Left lung (tissue), 10 donors: Measurements from ENCODE around the gene LRRC71. TPM values are rescaled to one million over a fixed set of nuclear protein-coding genes. Genes with fewer than 3 reads are reported as not detected.

Experiments
- ATAC-seq: fragments of 200-7000 bp; cut with Tn5 transposase; one replicate; pipeline ENCODE4 v1.9.1; 2020; ENCODE audit warnings: moderate library complexity
- DNase-seq, 4 donors: peaks; one replicate each; pipeline ENCODE4 v3.0.0-alpha.2; 2013 to 2020
- H3K27ac ChIP-seq, 2 donors: fragments of 200-600 bp; sonication (generic) in 1 of 2; one replicate each; pipeline versions ENCODE4 v1.5.0 to v1.8.0; 2020 to 2021
- H3K27me3 ChIP-seq, 2 donors: fragments of 200-600 bp; sonication (generic) in 1 of 2; one replicate each; pipeline versions ENCODE4 v1.5.0 to v1.8.0; 2020 to 2021
- H3K36me3 ChIP-seq, 2 donors: fragments of 200-600 bp; sonication (generic) in 1 of 2; one replicate each; pipeline versions ENCODE4 v1.5.0 to v1.8.0; 2020 to 2021
- H3K4me1 ChIP-seq, 2 donors: fragments of 200-600 bp; one replicate each; pipeline ENCODE4 v1.8.0; 2021
- H3K4me3 ChIP-seq, 2 donors: fragments of 200-600 bp; sonication (generic) in 1 of 2; one replicate each; pipeline versions ENCODE4 v1.5.0 to v1.8.0; 2020 to 2021; ENCODE audit warnings: mild to moderate bottlenecking in 1 of 2
- H3K9me3 ChIP-seq, 2 donors: fragments of 200-600 bp; sonication (generic) in 1 of 2; one replicate each; pipeline versions ENCODE4 v1.5.0 to v1.8.0; 2020 to 2021
- intact Hi-C, 2 donors: fragments of 100-400 bp; cut with DNase I; formaldehyde crosslinking; loops; one replicate each; pipeline versions ENCODE4 v1.11.2 to v1.14.2; 2022
- microRNA-seq, 2 donors: library from miRNA; unstranded; fragments of <30 nt; microRNA quantifications; one replicate each; pipeline ENCODE4, GENCODE V29; 2019
- polyA plus RNA-seq, 6 donors: library from polyadenylated mRNA; unstranded; fragments of 120-200 nt; gene quantifications; one replicate each; pipeline ENCODE4 v1.2.1, GENCODE V29; 2013; ENCODE audit not compliant: insufficient read length in 6 of 6
- total RNA-seq, 2 donors: library from RNA; stranded (reverse); fragmentation: NEBNext Ultra II Directional; extraction: Animal tissue kit (Norgen Biotek cat#: 25700); gene quantifications; one replicate each; pipeline ENCODE4 v1.2.1, GENCODE V29; 2021
- TF ChIP-seq, protein P1 (sequence below), 2 donors: fragments of 200-600 bp; sonication (generic) in 1 of 2; IDR thresholded peaks; one replicate each; pipeline versions ENCODE4 v1.5.0 to v1.8.0; 2021; ENCODE audit warnings: antibody characterized with exemption in 2 of 2
- donor health status: DM: no; HTN: yes; CAD: no.
- donor health status: DM: no; HTN: no; CAD: no.

Gene LRRC71
- total and polyA plus RNA-seq, 8 donors, result 0.38 to 5.5 (median 3.1) TPM

DNA sequence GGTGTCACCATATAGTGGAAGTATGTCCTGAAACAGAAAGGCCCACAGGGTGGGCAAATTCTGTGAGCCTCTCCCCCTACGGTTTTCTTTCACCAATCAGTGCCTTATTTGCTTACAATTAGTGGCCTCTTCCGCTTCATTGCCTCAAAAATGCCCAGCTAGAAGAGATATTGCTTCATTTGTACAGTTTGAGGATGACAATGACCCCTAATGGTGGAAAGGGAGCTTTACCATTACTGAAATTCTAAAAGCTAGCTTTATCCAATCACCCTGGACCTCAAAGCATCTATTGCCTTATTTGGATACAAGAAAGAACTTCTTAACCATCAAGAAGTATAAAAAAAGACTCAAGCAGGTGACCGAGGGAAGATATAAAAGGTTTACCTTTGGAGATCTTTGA lies 49.6 kb downstream of the LRRC71 start:
- TF ChIP-seq, protein P1, sequence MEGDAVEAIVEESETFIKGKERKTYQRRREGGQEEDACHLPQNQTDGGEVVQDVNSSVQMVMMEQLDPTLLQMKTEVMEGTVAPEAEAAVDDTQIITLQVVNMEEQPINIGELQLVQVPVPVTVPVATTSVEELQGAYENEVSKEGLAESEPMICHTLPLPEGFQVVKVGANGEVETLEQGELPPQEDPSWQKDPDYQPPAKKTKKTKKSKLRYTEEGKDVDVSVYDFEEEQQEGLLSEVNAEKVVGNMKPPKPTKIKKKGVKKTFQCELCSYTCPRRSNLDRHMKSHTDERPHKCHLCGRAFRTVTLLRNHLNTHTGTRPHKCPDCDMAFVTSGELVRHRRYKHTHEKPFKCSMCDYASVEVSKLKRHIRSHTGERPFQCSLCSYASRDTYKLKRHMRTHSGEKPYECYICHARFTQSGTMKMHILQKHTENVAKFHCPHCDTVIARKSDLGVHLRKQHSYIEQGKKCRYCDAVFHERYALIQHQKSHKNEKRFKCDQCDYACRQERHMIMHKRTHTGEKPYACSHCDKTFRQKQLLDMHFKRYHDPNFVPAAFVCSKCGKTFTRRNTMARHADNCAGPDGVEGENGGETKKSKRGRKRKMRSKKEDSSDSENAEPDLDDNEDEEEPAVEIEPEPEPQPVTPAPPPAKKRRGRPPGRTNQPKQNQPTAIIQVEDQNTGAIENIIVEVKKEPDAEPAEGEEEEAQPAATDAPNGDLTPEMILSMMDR (IDR thresholded peaks at IDR 0.05), result no peak
- no peaks in the 10 kb centered on the region for H3K4me1 ChIP-seq
- H3K36me3 ChIP-seq, result peaks cover 0 to 62% of the 10 kb centered on the region in 2 donors
- no peak overlapping the region for H3K27ac ChIP-seq
- DNase-seq (no peak), ATAC-seq (no peak)
- H3K4me3 ChIP-seq, result no peak overlapping the region
- intact Hi-C loops, result no loop called here
- H3K27me3 ChIP-seq, result no peaks in the 10 kb centered on the region
- no peaks in the 10 kb centered on the region for H3K9me3 ChIP-seq

DNA sequence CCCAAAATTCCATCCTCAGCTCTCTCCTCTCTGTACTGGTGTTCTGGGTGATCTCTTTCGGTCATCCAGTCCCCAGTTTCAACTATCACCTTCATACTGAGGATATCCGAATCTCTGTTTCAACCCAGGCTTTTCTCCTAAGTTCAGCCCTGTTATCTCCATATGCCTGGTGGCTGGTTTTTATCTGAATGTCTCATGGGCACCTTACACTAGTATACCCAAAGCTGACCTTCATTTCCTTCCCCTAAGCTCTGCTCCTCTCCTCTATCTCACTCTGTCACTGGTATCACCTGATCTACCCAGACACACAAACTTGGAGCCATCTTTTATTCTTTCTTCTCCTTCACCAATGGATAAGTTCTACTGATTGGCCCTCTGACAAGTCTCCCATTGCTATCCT lies 53.0 kb downstream of the LRRC71 start:
- H3K9me3 ChIP-seq, result no peaks in the 10 kb centered on the region
- no peak overlapping the region for H3K4me3 ChIP-seq
- peaks cover 3 to 83% of the 10 kb centered on the region in 2 donors for H3K36me3 ChIP-seq
- H3K27ac ChIP-seq, result no peak overlapping the region
- no peak for DNase-seq
- no peak for ATAC-seq
- no peaks in the 10 kb centered on the region for H3K4me1 ChIP-seq
- TF ChIP-seq, protein P1 (IDR thresholded peaks at IDR 0.05), result no peak
- no peaks in the 10 kb centered on the region for H3K27me3 ChIP-seq
- intact Hi-C loops, result no loop called here

DNA sequence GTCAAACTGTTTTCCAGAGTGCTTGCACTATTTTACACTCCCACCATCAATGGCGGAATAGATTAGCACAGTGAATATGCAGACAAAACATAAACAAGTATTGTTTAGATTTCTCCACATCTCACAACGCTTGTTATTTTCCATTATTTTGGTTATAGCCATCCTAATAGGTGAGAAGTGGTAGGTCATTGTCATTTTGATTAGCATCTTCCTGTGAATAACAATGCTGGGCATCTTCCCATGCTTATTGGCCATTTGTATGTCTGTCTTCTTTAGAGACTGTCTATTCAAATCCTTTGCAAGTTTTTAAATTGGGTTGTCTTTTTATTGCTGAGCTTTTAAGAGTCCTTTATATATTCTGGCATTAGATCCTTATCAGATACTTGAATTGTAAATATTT lies 54.7 kb downstream of the LRRC71 start:
- no peak for DNase-seq
- no peaks in the 10 kb centered on the region for H3K4me1 ChIP-seq
- intact Hi-C loops, result no loop called here
- no peaks in the 10 kb centered on the region for H3K27me3 ChIP-seq
- H3K27ac ChIP-seq, result no peak overlapping the region
- no peak for ATAC-seq
- TF ChIP-seq, protein P1 (IDR thresholded peaks at IDR 0.05), result no peak
- H3K36me3 ChIP-seq, result peaks cover 3 to 77% of the 10 kb centered on the region in 2 donors
- no peak overlapping the region for H3K4me3 ChIP-seq
- no peaks in the 10 kb centered on the region for H3K9me3 ChIP-seq

DNA sequence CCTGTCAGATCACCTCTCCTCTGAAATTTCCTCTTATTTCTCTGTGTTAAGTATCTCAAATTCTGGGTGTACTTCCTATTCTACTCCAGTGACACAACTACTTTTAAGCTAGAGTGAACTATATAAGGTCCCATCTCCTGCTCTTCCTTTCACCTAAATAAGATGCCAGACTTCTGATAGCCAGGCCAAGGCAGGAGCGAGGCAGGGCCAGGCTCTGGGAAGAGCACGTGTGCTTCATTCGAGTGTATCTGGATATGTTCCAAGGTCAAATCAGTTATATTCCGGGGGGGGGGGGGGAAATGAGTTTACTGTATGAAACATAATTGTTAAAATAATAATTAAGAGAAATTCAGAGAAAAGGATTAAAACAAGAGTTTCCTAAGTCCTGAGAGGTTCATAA lies 60.1 kb downstream of the LRRC71 start:
- DNase-seq (no peak), ATAC-seq (no peak)
- H3K27me3 ChIP-seq, result no peaks in the 10 kb centered on the region
- H3K36me3 ChIP-seq, result peaks cover 3 to 82% of the 10 kb centered on the region in 2 donors
- H3K27ac ChIP-seq, result no peak overlapping the region
- intact Hi-C loops, result no loop called here
- TF ChIP-seq, protein P1 (IDR thresholded peaks at IDR 0.05), result no peak
- H3K9me3 ChIP-seq, result no peaks in the 10 kb centered on the region
- H3K4me3 ChIP-seq, result no peak overlapping the region
- no peaks in the 10 kb centered on the region for H3K4me1 ChIP-seq

Small RNAs within 50 kb of the gene (microRNA-seq; reads per million reads assigned to microRNA genes)
- 0.17 to 0.68 reads per million in 2 donors for gene MIR765

Other genes starting within 250 kb of the LRRC71 start
- gene NES, start 243.2 kb upstream of the LRRC71 start, total RNA-seq, result 10 to 100 TPM; 56.9 to 58.5 TPM
- 10 to 100 TPM; 54.9 to 84.0 (median 71.8) TPM for gene NES, start 243.2 kb upstream of the LRRC71 start, polyA plus RNA-seq
- gene CRABP2, start 215.0 kb upstream of the LRRC71 start, total RNA-seq, result 10 to 100 TPM in 1 of 2 donors, 1 to 10 TPM in 1; 2.7 to 23.3 TPM
- gene CRABP2, start 215.0 kb upstream of the LRRC71 start, polyA plus RNA-seq, result 100 to 1,000 TPM in 4 of 6 donors, 10 to 100 TPM in 2; 79.4 to 154 (median 109) TPM
- gene METTL25B, start 192.2 kb upstream of the LRRC71 start, total RNA-seq, result 10 to 100 TPM; 30.6 to 35.3 TPM
- gene METTL25B, start 192.2 kb upstream of the LRRC71 start, polyA plus RNA-seq, result 10 to 100 TPM; 32.6 to 41.7 (median 35.9) TPM
- 10 to 100 TPM; 18.3 to 30.8 TPM for gene ISG20L2, start 191.9 kb upstream of the LRRC71 start, total RNA-seq
- 10 to 100 TPM; 36.9 to 45.9 (median 43.4) TPM for gene ISG20L2, start 191.9 kb upstream of the LRRC71 start, polyA plus RNA-seq
- 10 to 100 TPM; 42.8 to 62.2 TPM for gene MRPL24, start 179.5 kb upstream of the LRRC71 start, total RNA-seq
- gene MRPL24, start 179.5 kb upstream of the LRRC71 start, polyA plus RNA-seq, result 10 to 100 TPM; 53.1 to 58.1 (median 55.4) TPM
- gene HDGF, start 169.0 kb upstream of the LRRC71 start, total RNA-seq, result 100 to 1,000 TPM; 139 to 207 TPM
- gene HDGF, start 169.0 kb upstream of the LRRC71 start, polyA plus RNA-seq, result 100 to 1,000 TPM; 212 to 260 (median 239) TPM
- gene PRCC, start 153.1 kb upstream of the LRRC71 start, total RNA-seq, result 10 to 100 TPM; 40.7 to 56.2 TPM
- gene PRCC, start 153.1 kb upstream of the LRRC71 start, polyA plus RNA-seq, result 100 to 1,000 TPM in 1 of 6 donors, 10 to 100 TPM in 5; 94.5 to 106 (median 97.4) TPM
- 1 to 10 TPM; 1.7 to 4.4 TPM for gene SH2D2A, start 103.8 kb upstream of the LRRC71 start, total RNA-seq
- under 1 TPM; 0.36 to 0.85 (median 0.63) TPM for gene SH2D2A, start 103.8 kb upstream of the LRRC71 start, polyA plus RNA-seq
- gene INSRR, start 61.5 kb upstream of the LRRC71 start, total RNA-seq, result not detected
- gene INSRR, start 61.5 kb upstream of the LRRC71 start, polyA plus RNA-seq, result under 1 TPM in 4 of 6 donors, not detected in 2; 0.03 to 0.06 (median 0.04) TPM
- gene NTRK1, start 59.8 kb upstream of the LRRC71 start, total RNA-seq, result under 1 TPM; 0.47 to 0.97 TPM
- gene NTRK1, start 59.8 kb upstream of the LRRC71 start, polyA plus RNA-seq, result under 1 TPM in 5 of 6 donors, not detected in 1; 0.15 to 0.41 (median 0.27) TPM
- 10 to 100 TPM; 10.6 to 12.3 TPM for gene PEAR1, start 26.9 kb upstream of the LRRC71 start, total RNA-seq
- gene PEAR1, start 26.9 kb upstream of the LRRC71 start, polyA plus RNA-seq, result 10 to 100 TPM; 25.7 to 30.1 (median 29.4) TPM
- gene ARHGEF11, start 125.1 kb downstream of the LRRC71 start, total RNA-seq, result 10 to 100 TPM; 35.8 to 53.4 TPM
- gene ARHGEF11, start 125.1 kb downstream of the LRRC71 start, polyA plus RNA-seq, result 10 to 100 TPM; 34.4 to 53.5 (median 40.1) TPM
- gene ETV3L, start 179.2 kb downstream of the LRRC71 start, total RNA-seq, result not detected
- not detected for gene ETV3L, start 179.2 kb downstream of the LRRC71 start, polyA plus RNA-seq
- 10 to 100 TPM; 23.3 to 26.3 TPM for gene ETV3, start 217.8 kb downstream of the LRRC71 start, total RNA-seq
- 10 to 100 TPM; 22.6 to 28.2 (median 25.0) TPM for gene ETV3, start 217.8 kb downstream of the LRRC71 start, polyA plus RNA-seq